NCI-H2107 treated with DMSO at 0.1 percent for 48 hours (cell line): ENCODE data around the gene ALG14.
"Not testable (repeated sequence)": the region's sequence is repeated elsewhere in the genome, so short reads cannot be mapped to it uniquely, and the experiment has no call there.

Source experiments
- DNase-seq: peaks from one replicate; lab custom pipeline; 2025; ENCODE audit not compliant: unreplicated experiment; lab: John Stamatoyannopoulos, UW

ALG14 gene

DNA sequence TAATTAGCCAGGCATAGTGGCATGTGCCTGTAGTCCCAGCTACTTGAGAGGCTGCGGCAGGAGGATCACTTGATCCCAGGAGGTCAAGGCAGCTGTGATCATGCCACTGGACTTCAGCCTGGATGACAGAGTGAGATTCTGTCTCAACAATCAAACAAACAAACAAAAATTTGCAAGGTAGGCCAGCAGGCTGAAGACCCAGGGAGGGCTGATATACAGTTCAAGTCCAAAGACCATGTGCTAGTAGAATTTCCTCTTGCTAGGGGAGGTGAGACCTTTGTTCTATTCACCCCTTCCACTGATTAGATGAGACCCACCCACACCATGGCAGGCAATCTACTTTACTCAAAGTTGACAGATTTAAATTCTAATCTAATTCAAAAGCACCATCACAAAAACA lies 114.7 kb downstream of the ALG14 start:
- DNase-seq = no peak

DNA sequence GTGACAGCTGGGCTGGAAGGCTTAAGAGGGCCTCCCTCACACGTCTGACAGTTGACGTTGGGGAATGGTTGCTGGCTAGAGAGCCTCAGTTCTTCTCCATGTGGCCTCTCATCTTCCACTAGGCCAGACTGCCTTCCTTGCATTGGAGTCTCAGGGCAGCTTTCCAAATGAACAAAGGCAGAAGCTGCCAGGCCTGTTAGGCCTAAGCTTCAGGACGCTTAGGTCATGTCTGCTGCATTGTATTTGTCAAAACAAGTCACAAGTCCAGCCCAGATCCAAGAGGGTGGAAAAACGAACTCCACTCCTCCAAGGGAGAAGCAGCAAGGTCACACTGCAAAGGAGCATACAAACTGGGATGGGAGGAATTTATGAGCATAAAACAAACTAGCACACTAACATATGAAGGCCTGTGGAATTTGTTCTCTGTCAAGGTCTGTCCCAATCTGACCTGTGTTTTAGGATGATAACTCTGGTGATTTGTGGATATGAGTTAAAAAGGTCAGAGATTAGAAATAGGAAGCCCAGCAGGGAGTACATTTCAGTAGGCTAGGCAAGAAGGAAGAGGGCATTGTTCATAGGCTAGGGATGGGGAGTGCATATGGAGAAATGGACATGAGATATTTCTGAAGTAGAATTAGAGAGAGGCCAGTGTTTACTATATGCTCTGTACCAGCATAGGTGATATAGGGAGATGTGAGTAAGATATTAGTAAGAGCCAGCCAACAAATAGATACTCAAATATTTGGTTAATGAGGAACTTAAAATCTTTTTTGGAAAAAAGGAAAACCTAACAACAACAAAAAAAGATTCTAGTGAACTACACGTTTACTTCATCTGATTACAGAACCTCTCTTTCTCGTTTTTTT lies 116.8 kb downstream of the ALG14 start:
- no peak for DNase-seq

DNA sequence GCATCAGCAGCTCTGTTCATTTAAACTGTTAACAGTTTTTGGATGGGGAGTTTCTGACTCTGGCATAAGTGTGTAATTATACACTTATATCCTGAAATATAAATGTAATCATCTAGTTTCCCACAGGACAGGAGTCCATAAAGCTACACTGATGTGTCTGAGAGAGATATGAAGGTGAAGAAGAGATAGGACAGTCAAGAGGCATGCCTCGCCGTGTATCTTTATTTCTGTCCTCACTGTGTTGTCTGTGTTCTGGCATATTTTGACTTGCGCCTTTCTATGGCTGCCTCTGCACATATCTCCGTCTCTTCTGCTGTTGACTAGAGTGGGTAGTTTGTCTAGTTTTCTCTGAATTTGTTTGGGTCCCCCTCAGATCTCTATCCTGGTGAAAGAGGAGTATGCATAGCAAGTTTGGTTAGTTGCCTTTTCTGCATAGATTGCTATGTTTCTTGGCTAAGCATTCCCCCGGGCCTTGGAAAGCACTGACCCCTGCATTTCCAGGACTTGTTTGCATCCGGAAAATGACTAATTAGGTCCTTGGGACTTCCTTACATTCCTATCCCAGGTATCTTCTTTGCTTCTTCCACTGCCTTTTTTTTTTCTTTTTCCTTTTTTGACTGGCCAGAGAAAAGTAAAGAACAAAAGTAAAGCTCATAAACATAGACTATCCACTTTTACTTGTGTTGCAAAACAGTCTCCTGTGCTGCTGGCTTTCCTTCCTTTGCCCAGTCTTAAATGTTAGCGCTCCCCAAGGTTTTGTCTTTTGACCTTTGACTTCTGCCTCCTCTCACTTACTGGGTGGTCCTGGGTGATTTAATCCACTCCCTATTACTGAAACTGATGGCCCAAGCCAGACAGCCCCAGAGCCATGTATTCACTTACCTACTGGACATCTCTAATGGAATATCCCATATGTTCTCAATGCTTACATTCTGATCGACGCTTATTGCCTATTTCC lies 118.2 kb downstream of the ALG14 start:
- DNase-seq = no peak

DNA sequence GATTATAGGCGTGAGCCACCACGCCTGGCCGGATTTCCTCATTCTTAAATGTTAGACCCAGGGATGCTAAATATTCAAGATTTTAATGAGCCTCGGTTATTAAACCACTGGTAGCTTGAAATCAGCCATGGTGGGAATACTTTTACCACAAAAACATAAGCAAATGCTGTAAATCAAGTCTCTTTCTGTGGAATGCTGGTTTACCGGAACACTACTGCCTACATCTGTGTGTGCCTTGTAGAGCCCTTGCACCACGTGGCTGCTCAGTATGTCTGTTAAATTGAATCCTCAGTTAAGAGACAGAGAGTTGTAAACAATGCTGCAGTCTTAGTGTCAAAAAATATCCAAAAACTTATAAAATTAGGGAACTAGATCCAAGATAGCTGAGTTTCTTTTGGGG lies 119.0 kb downstream of the ALG14 start:
- DNase-seq = no peak

DNA sequence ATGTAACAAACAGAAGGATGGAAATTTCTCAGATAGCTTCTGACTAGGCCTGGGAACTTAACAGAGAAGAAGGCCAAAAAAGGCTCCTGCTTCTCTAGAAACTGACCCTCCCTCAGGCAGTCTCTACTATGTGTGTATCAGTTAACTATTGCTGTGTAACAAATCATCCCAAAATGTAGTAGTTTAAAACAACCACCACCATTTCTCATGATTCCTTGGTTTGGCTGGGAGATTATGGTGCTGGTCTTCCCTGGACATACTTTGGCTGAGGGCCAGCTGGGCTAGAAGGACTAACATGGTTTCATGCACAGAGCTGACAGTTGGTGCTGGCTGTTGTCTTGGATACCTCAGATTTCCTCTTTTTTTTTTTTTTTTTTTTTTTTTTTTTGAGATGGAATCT lies 119.6 kb downstream of the ALG14 start:
- DNase-seq = no peak

DNA sequence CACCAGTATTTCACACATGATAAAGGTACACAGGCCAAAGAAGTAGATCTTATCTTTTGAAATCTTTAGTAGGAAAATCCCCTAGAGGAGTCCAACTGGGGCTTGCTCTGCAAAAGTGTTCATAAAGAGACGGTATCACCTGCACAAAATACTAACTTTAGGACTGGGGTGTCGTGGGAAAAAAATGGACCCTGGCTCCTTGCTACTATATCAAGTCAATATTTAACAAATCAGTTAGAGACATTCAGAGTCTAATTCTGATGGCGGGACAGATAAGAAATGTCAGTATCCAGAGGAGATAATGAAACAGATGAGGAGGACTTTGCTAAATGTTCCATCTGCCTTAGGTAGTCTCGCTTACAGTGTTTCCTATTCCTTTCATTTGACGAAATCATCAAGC lies 120.2 kb downstream of the ALG14 start:
- DNase-seq = no peak

DNA sequence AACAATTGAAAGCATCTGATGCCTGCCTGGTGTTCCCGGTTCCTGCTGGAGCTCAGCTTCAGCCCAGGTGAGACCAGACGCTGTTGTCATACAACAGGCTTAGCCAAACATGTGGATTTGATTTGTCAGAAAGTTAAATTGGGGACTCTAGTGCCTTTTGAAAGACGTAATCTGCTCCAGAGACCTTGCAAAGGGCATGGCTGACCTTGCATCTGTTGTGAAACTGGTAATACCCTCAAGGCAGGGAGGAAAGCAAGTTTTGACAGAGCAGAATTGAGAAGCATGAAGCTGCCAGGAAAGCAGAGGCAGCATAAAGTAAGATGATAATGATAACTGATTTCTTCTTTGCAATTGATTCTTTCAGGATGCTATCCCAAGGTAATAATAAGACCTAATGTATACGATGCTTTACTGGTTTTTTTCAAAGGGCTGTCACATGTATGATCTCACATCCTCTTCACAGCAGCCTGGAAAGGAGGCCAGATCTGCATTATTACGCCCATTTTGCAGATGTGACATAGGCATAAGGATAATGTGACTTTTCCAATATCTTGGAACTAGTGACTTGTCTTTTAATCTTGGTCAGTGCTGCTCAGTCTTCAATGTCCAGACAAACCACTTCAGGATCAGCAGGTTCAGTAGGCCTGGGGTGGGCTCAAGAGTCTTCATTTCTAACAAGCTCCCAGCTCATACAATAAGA lies 121.1 kb downstream of the ALG14 start:
- no peak for DNase-seq

DNA sequence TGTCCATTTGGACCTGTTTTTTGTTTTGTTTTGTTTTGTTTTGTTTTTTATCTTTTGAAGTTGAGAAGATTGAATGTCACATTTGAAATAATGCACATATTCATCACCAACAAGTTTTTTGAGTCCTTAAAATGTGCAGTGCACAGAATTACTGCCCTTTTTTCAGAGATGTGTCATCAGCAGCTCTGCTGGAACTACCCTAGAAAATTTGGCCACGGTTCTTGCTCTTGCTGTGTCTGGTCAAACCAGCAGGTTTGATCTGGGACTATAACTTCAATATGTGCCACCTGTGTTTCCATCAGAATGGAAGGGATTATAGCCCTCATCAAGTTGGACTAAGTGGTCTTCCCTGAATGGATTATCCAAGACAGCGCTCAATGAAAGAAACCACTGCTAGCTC lies 121.7 kb downstream of the ALG14 start:
- DNase-seq = no peak

DNA sequence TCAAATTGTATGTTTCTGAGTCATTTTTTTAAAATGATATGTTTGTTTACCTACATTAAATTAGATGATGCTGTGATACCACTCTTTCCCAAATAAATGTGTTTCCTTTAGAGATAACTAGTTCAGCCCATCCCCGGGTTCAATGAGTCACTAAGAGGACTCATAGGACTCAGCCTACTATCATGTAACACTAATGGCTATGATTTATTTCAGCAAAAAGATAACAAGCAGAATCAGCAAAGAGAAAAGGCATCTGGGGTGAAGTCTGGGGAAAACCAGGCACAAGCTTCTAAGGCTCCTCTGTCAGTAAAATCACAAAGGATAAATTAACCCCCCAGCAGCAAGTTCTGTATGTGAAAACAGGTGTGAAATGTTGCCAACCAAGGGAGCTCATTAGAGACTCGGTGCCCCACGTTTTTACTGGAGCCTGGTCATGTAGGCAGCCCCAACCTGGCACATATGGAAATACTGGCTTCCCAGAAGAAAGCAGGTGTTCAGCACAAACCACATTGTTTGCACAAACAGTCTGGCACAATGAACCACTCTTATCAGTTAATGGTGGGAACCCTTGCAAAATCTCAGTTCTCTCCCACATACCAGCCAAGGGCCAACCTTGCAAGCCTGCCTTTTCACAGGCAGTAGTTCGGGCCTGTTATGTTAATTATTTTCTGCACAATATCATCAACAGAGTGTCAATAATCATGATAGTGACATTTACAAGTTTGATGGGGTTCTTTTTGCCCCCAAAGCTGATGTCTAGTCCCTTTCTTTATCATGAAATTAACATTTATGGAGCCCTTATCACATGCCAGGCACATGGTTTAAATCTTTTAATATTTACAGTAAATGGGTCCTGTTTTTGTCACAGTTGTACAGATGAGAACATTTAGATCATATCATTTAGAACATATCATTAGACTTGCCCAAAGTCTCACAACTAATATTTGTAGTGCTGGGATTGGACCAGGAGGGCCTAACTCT lies 122.8 kb downstream of the ALG14 start:
- DNase-seq = peak; percentile 98

DNA sequence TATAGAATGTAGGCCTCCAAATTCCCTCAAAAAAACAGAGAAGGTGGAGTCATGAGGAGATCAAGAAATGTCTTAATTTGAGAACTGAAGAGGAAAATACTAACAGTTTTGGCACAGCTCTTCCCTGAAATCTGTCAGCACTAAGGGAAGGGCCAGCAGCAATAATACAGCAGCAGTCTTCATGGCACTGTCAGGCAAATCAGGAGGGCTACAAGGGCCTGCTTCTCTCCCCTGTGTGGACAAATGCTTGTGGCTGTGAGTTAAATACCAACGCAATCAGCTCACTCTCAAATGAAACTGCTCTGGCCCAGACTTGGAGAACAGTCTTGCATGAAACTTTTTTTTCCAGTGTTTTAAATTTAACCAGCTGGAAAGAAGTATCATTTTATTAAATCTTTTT lies 125.3 kb downstream of the ALG14 start:
- DNase-seq = no peak

DNA sequence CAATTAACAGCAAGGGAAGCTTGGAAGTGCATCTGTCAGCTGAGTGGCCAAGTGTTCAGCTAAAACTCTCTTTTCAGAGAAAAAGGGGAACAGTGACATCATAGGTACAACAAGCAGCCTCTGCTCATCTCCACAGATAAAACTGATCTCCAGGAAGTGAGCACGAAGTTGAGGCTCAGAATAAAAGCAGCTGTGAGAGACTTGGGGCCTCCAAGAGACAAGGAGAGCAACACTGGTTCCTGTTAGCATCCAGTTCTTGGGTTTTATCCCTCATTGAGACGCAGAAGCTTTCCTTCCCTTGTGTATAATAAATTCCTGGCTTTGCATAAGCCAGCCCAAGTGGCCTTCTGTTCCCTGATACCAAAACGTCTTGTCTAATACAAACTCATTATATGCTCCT lies 125.9 kb downstream of the ALG14 start:
- DNase-seq = no peak

DNA sequence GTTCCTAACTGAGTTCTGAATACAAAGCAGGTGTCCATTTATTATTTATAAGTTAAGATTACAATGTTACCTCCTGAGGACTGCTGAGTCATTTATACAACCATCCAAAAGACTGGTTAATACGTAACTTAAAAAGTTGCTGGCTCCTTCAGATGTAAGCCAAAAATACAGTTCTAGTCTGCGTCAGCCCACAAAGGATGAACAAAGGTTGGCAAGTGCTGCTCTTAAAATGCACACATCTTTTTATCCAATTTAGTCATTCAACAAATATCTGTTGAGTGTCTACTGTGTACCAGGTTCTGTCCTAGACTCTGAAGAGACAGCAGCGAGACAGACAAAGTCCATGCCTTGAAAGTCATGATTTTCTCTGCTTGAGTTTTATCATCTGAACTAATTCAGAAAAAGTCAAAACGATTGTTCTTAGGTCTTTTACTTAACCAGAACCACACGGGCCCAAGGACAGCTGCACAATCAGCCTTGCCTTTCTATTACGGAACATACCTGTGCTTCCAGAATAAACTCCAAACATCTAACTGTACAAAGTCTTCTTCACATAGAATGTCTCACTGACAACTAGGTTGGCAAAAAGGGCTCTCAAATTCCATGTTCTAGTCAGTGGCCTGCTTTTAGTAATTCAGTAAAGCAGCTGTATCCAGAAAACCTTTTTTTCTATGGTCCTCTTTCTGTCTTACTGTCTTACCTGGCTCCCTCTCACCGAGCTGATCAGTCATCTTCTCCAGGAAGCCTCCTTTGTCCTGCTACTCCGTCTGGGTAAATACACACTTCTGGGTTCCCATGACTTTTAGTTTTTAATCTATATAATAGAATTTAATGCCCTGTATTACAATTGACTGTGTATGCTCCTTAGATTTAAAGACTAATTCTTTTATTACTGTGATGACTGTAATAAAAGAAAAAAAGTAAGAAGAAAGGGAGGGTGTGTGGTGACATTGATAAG lies 130.3 kb downstream of the ALG14 start:
- no peak for DNase-seq

DNA sequence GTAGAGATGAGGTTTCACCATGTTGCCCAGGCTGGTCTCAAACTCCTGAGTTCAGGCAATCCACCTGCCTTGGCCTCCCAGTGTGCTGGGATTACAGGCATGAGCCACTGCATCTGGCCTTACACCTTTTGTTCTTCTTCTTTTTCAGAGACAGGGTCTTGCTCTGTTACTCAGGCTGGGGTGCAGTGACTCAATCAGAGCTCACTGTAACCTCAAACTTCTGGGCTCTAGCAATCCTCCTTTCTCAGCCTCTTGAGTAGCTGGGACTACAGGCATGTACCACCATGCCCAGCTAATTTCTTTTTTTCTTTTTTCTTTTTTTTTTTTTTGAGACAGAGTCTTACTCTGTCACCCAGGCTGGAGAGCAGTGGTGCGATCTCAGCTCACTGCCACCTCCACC lies 131.3 kb downstream of the ALG14 start:
- not testable (repeated sequence) for DNase-seq

DNA sequence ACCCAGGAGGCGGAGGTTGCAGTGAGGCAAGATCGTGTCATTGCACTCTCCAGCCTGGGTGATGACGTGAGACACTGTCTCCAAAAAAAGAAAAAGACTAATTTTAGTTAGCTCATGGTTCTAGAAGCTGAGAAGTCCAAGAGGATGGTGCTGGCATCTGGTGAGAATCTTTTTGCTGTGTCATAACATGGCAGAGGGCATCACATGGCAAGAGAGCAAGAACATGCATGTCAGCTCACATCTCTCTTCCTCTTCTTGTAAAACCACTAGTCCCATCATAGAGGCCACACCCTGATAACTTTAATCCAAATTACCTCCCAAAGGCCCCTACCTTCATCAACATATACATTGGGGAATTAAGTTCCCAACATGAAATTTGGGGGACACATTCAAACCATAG lies 132.0 kb downstream of the ALG14 start:
- DNase-seq = no peak

DNA sequence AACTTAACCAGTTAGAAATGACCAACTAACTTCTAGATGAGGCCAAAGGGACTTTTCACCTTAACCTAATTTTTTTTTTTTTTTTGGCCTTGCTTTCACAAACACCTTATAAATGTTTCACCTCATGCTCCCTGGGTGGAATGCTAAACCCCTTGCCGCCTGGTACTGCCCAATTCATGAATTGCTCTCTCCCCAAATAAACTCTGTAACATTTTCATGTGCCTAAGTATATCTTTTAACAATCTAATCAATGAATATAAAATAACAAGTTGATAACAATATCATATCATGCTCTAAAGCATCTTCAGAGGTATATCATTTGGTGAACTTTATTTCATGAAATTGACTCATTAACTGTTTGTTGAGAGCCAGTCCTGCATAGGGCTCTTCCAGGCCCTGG lies 134.9 kb downstream of the ALG14 start:
- DNase-seq = no peak

DNA sequence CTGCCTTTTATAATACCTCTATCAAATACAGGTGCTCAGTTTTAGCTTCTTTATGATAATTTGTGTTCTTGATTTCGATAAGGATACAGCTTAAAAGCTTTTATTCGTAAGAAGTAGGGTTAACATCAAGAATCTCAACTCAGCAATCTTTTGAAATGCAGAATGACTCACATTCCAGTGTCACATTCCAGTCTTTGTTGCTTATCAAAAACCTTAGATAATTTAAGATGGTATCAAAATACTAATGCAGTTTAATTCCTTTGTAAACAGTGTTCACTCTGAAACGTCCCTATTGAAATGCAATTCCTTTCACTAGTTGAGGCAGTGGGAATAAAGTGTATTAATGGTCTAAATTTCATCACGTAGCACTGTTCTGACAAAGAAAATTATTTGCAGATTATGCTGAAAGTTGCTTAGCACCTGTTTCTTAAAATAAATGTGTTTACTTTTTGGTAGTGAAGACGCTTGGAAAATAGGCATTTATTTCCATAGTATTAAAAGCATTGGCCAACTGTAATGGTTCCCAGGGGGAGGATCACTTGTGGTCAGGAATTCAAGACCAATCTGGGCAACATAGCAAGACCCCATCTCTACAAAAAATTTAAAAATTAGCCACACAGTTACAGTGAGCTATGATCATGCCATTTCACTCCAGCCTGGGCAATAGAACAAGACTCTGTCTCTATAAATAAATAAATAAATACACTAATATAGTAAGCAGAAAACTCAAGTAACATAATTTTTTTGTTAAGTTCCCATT lies 135.7 kb downstream of the ALG14 start:
- no peak for DNase-seq

DNA sequence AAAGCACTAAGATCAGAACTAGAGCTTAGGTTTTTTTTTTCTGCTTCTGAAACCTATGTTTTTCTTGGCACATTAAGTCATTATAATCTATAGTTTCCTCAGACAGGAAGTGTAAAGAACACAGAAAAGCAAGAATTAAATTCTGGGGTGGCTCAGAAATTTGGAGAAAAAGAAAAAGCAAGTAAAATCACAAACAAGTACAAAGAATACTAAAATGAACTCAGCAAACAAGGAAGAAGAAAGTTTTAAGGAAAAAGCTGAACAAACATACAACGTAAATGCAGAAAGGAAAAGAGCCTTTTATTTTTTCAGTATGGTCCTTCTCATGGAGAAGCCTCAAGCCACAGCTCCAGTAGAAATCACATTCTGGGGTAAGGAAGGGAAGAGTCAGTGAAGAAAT lies 137.3 kb downstream of the ALG14 start:
- DNase-seq = no peak

DNA sequence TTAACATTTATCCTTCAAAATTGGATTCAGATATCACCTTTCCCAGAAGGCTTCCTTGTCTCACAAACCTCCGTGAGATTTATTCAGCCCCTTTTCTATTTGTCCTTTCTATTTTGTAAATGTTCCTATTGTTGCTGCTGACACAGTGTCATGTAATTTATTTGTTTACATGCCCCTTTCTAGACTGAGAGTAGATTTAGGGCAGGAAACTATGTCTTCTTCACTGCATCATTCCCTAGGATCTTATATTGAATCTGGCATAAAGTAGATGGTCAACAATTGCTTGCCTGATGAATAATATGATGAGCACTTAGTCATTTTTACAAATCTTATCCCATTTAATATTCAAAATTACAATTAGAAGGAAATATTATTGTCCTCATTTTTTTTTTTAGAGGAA lies 137.7 kb downstream of the ALG14 start:
- DNase-seq = no peak
